H9 (cell line): Measurements from ENCODE around the gene PARP1. TPM values are rescaled to one million over a fixed set of nuclear protein-coding genes. Genes with fewer than 3 reads are reported as not detected.

Experiments
- DNase-seq: peaks from one replicate; pipeline ENCODE4 v3.0.0-alpha.2; 2017
- H2AFZ ChIP-seq: one replicate; pipeline ENCODE4 v1.6.1; 2013; ENCODE audit warnings: mild to moderate bottlenecking, low read length, control low read depth, moderate library complexity
- H2AK5ac ChIP-seq: 2 replicates; pipeline ENCODE4 v1.6.1; 2013; ENCODE audit warnings: low read length, control low read depth, mixed read lengths; ENCODE audit not compliant: insufficient read length
- H2BK120ac ChIP-seq: one replicate; pipeline ENCODE4 v1.6.1; 2013; ENCODE audit warnings: low read depth, mild to moderate bottlenecking, low read length, control low read depth, inconsistent platforms; ENCODE audit not compliant: poor library complexity, severe bottlenecking
- H2BK12ac ChIP-seq: 2 replicates; pipeline ENCODE4 v1.6.1; 2013; ENCODE audit warnings: low read length, control low read depth, mixed read lengths, low read depth; ENCODE audit not compliant: insufficient read length
- H2BK15ac ChIP-seq: 2 replicates; pipeline ENCODE4 v1.6.1; 2013; ENCODE audit warnings: low read depth, low read length, control low read depth
- H2BK20ac ChIP-seq: one replicate; pipeline ENCODE4 v1.6.1; 2013; ENCODE audit warnings: low read depth, mild to moderate bottlenecking, low read length, control low read depth, inconsistent platforms; ENCODE audit not compliant: poor library complexity, severe bottlenecking
- H2BK5ac ChIP-seq: 2 replicates; pipeline ENCODE4 v1.6.1; 2013; ENCODE audit warnings: low read length, control low read depth, mixed read lengths; ENCODE audit not compliant: insufficient read length
- H3K14ac ChIP-seq: 2 replicates; pipeline ENCODE4 v1.6.1; 2013; ENCODE audit warnings: low read length, control low read depth; ENCODE audit not compliant: insufficient read depth
- H3K18ac ChIP-seq: 2 replicates; pipeline ENCODE4 v1.6.1; 2013; ENCODE audit warnings: low read depth, mild to moderate bottlenecking, mixed read lengths, low read length, control low read depth; ENCODE audit not compliant: insufficient read length
- H3K23ac ChIP-seq: 2 replicates; pipeline ENCODE4 v1.6.1; 2013; ENCODE audit warnings: low read length, control low read depth, mixed read lengths, low read depth; ENCODE audit not compliant: insufficient read length
- H3K23me2 ChIP-seq: 2 replicates; pipeline ENCODE4 v1.6.1; 2013; ENCODE audit warnings: low read depth, mild to moderate bottlenecking, mixed read lengths, low read length, control low read depth; ENCODE audit not compliant: insufficient read length, poor library complexity, severe bottlenecking
- H3K27ac ChIP-seq: 2 replicates; pipeline ENCODE4 v1.5.1; 2013; ENCODE audit warnings: low read length, control low read depth, mixed read lengths, low read depth; ENCODE audit not compliant: insufficient read length
- H3K27me3 ChIP-seq: 2 replicates; pipeline ENCODE4 v1.6.1; 2013; ENCODE audit warnings: low read length, control low read depth, inconsistent platforms; ENCODE audit not compliant: insufficient read depth
- H3K4ac ChIP-seq: 2 replicates; pipeline ENCODE4 v1.6.1; 2013; ENCODE audit warnings: low read depth, mild to moderate bottlenecking, control low read depth, inconsistent platforms, low read length, moderate library complexity
- H3K4me1 ChIP-seq: 2 replicates; pipeline ENCODE4 v1.6.1; 2013; ENCODE audit warnings: low read length, control low read depth, inconsistent platforms; ENCODE audit not compliant: insufficient read depth
- H3K4me2 ChIP-seq: 2 replicates; pipeline ENCODE4 v1.6.1; 2013; ENCODE audit warnings: low read length, control low read depth, mixed read lengths; ENCODE audit not compliant: insufficient read length, insufficient read depth
- H3K56ac ChIP-seq: 2 replicates; pipeline ENCODE4 v1.6.1; 2013; ENCODE audit warnings: low read depth, mild to moderate bottlenecking, mixed read lengths, low read length, control low read depth; ENCODE audit not compliant: insufficient read length
- H3K79me1 ChIP-seq: 2 replicates; pipeline ENCODE4 v1.6.1; 2013; ENCODE audit warnings: low read depth, mild to moderate bottlenecking, moderate library complexity, low read length, control low read depth, inconsistent platforms; ENCODE audit not compliant: insufficient read depth, poor library complexity, severe bottlenecking
- H3K79me2 ChIP-seq: 2 replicates; pipeline ENCODE4 v1.6.1; 2013; ENCODE audit warnings: low read length, control low read depth, inconsistent platforms; ENCODE audit not compliant: insufficient read depth
- H3K9ac ChIP-seq: 2 replicates; pipeline ENCODE4 v1.6.1; 2013; ENCODE audit warnings: low read length, control low read depth, mixed read lengths; ENCODE audit not compliant: insufficient read length; ENCODE audit errors: extremely low read depth
- H3K9me3 ChIP-seq: one replicate; pipeline ENCODE4 v1.6.1; 2013; ENCODE audit warnings: low read depth, low read length, inconsistent platforms; ENCODE audit not compliant: control insufficient read depth
- H3T11ph ChIP-seq: one replicate; pipeline ENCODE4 v1.6.1; 2013; ENCODE audit warnings: mild to moderate bottlenecking, low read length, control low read depth, inconsistent platforms
- H4K20me1 ChIP-seq: one replicate; pipeline ENCODE4 v1.6.1; 2013; ENCODE audit not compliant: control insufficient read depth, insufficient read length, insufficient read depth
- H4K5ac ChIP-seq: 2 replicates; pipeline ENCODE4 v1.6.1; 2013; ENCODE audit warnings: low read depth, mild to moderate bottlenecking, mixed read lengths, low read length, control low read depth; ENCODE audit not compliant: insufficient read length
- H4K8ac ChIP-seq: replicated peaks from 2 replicates; pipeline ENCODE4 v1.6.1; 2013; ENCODE audit warnings: low read length, control low read depth, mixed read lengths, low read depth; ENCODE audit not compliant: insufficient read length
- H4K91ac ChIP-seq: 2 replicates; pipeline ENCODE4 v1.6.1; 2013; ENCODE audit warnings: low read depth, mild to moderate bottlenecking, moderate library complexity, mixed read lengths, low read length, control low read depth; ENCODE audit not compliant: insufficient read length
- H3K27ac Mint-ChIP-seq, 3 experiments: 2 replicates in 2 of 3; 3 replicates in 1 of 3; pipeline ENCODE4 v1.8.0; 2020 to 2021; ENCODE audit warnings: mixed read lengths in 3 of 3, mild to moderate bottlenecking in 1 of 3, moderate library complexity in 1 of 3
- H3K27me3 Mint-ChIP-seq: 2 replicates; pipeline ENCODE4 v1.8.0; 2021; ENCODE audit warnings: low read depth, mild to moderate bottlenecking, moderate library complexity, mixed read lengths
- H3K36me3 Mint-ChIP-seq, 3 experiments: 2 replicates in 2 of 3; 3 replicates in 1 of 3; pipeline ENCODE4 v1.8.0; 2020 to 2021; ENCODE audit warnings: low read depth in 3 of 3, mixed read lengths in 3 of 3; ENCODE audit not compliant: insufficient read depth in 1 of 3
- H3K4me1 Mint-ChIP-seq, 2 experiments: 2 replicates each; pipeline ENCODE4 v1.8.0; 2020; ENCODE audit warnings: mixed read lengths in 2 of 2
- H3K4me3 Mint-ChIP-seq, 2 experiments: 2 replicates in 1 of 2; 3 replicates in 1 of 2; pipeline ENCODE4 v1.8.0; 2020 to 2021; ENCODE audit warnings: mild to moderate bottlenecking in 2 of 2, mixed read lengths in 2 of 2, moderate library complexity in 1 of 2
- H3K9me3 Mint-ChIP-seq, 2 experiments: 2 replicates in 1 of 2; 3 replicates in 1 of 2; pipeline ENCODE4 v1.8.0; 2020; ENCODE audit warnings: mild to moderate bottlenecking in 2 of 2, mixed read lengths in 2 of 2, moderate library complexity in 1 of 2
- CTCF ChIP-seq: fragments of 200-600 bp; sonication (generic); conservative IDR thresholded peaks from 3 replicates; pipeline ENCODE4 v1.8.0; 2021; ENCODE audit warnings: antibody characterized with exemption, mild to moderate bottlenecking
- WGBS: extraction: QIAGEN DNeasy Blood & Tissue Kit; methylation state at CpG from one replicate; pipeline ENCODE4 v1.1.7; 2013; ENCODE audit warnings: missing lambda C conversion rate, low lambda C conversion rate, mixed read lengths; ENCODE audit not compliant: insufficient read length; ENCODE audit errors: extremely low coverage; 5-methylcytosine and 5-hydroxymethylcytosine counted together
- total RNA-seq: library from RNA; stranded (reverse); gene quantifications from 2 replicates; pipeline ENCODE4 v1.2.1, GENCODE V29; 2021

The PARP1 gene
- total RNA-seq, 1 experiment from 2014 or later: 337 TPM

- no peaks in the 10 kb centered on the region for H3K23me2 ChIP-seq
- H3K9ac ChIP-seq: no peak overlapping the region
- H2AFZ ChIP-seq: no peak overlapping the region
- no peak overlapping the region for H2AK5ac ChIP-seq
- H2BK5ac ChIP-seq: no peak overlapping the region
- no peak overlapping the region for H4K5ac ChIP-seq
- no peak overlapping the region for H2BK20ac ChIP-seq
- Mint-ChIP-seq H3K36me3 (no peaks in the 10 kb centered on the region), H3K9me3 (no peaks in the 10 kb centered on the region; a peak in 1 of 5 replicates), H3K27ac (peak overlapping the region in 2 of 3 experiments; percentile 54 to 64; a peak in 1 of 7 replicates), H3K27me3 (peaks cover 6% of the 10 kb centered on the region), H3K4me3 (no peak overlapping the region), H3K4me1 (peaks cover 31 to 33% of the 10 kb centered on the region in 2 experiments)
- no peak overlapping the region for H3K4ac ChIP-seq
- no peak overlapping the region for H3K4me2 ChIP-seq
- H3K56ac ChIP-seq: no peak overlapping the region
- H4K8ac ChIP-seq: no peak overlapping the region
- TF ChIP-seq CTCF: no peak
- H2BK120ac ChIP-seq: no peak overlapping the region
- H3K27me3 ChIP-seq: no peaks in the 10 kb centered on the region
- no peak overlapping the region for H3K23ac ChIP-seq
- no peak overlapping the region for H4K91ac ChIP-seq
- no peak for DNase-seq
- H3K4me1 ChIP-seq: peaks cover 2% of the 10 kb centered on the region; the same call in 1 of the 2 replicates
- WGBS: no CpG with 5 or more reads among the region's 6 CpGs
- no peak overlapping the region for H3K18ac ChIP-seq
- no peaks in the 10 kb centered on the region for H3K9me3 ChIP-seq
- no peak overlapping the region for H3K14ac ChIP-seq
- H2BK12ac ChIP-seq: no peak overlapping the region
- H2BK15ac ChIP-seq: no peak overlapping the region
- H3K79me2 ChIP-seq: no peaks in the 10 kb centered on the region
- H3K79me1 ChIP-seq: no peaks in the 10 kb centered on the region
- no peak overlapping the region for H3T11ph ChIP-seq
- no peaks in the 10 kb centered on the region for H4K20me1 ChIP-seq
- H3K27ac ChIP-seq: no peak overlapping the region
These were observed 35.1 kb upstream of the PARP1 start for GRCh38 chr1:226443033-226443432.
